Activated CD4-positive, CD25-positive, alpha-beta regulatory T cell treated with anti-CD3 and anti-CD28 coated beads, Interleukin-2, amount 50 U/mL, for 72 hours (primary cell): ENCODE measurements around the gene TLNRD1.

Source experiments
- DNase-seq: peaks from one replicate; pipeline ENCODE4 v3.0.0; 2021

The TLNRD1 gene

GRCh38 chr15:81029414-81030300, 28.9 kb downstream of the TLNRD1 start:
- DNase-seq = no peak

DNA sequence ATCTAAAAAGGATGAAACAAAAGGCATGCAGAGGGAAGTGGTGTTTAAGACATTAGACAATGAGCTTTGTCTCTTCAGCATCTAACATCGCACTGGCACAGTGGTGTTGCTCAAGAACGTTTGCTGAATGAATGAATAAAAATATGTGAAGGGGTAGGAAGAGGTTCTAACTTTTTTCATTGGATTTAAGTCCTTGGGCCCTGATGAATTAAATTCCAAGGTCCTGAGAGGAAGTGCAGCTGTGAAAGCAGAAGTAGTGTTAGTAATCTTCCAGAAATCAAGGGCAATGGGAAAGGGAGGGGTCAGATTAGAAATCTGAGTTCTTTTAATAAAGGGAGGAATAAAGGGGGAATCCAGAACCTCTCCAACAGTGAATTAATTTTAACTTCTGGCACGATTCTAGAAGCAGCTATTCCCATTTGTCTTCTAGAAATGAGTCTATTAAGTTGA, 29.6 kb downstream of the TLNRD1 start:
- DNase-seq = no peak

- DNase-seq = no peak
Measured at GRCh38 chr15:81031203-81031602, 30.5 kb downstream of the TLNRD1 start.

GRCh38 chr15:81032355-81032754, 31.6 kb downstream of the TLNRD1 start:
- no peak for DNase-seq

- no peak for DNase-seq
Measured at GRCh38 chr15:81032818-81033217, 32.1 kb downstream of the TLNRD1 start.

GRCh38 chr15:81033508-81033907, 32.8 kb downstream of the TLNRD1 start:
- DNase-seq = no peak

GRCh38 chr15:81037952-81038743, 37.4 kb downstream of the TLNRD1 start:
- DNase-seq = no peak

DNA sequence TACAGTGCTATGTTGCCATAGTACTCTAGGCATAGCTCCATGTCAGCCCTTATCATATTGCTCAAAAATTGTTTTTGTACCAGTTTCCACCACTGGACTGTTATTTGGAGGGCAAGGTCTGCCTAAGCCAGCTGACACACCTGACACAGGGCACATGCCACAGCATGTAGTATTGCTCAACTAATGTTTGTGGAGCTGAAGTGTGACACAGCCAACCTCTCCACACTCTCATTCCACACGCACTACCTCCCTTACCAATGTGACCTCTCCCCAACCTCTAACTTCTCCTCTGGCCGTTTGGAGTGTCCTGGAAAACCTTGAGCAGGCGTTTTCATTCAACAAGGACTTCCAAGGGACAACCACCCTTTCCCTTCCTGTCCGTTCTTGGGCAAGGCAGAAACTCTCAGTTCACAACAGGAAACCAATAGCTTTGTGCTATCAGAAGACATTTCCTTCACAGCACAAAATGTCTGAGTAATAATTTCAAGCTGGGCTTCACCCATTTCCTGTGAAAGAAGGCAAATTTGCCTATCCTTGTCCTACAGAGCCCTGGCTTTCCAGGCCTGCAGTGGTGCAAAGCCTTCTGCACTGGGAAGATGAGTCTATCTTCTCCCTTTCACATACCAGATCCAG, 38.4 kb downstream of the TLNRD1 start:
- DNase-seq = no peak

DNA sequence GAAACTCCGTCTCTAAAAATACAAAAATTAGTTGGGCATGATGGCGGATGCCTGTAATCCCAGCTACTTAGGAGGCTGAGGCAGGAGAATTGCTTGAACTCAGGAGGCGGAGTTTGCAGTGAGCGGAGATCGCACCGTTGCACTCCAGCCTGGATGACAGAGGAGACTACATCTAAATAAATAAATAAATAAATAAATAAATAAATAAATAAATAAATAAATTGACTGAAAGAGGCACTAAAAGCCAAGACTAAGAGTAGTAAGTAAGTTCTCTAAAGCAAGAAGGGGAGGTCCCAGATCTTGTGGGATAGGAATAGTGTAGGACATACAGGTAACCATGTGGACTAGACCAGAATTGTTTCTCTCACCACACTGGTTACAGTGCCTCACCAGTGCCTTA, 40.0 kb downstream of the TLNRD1 start:
- no peak for DNase-seq

DNA sequence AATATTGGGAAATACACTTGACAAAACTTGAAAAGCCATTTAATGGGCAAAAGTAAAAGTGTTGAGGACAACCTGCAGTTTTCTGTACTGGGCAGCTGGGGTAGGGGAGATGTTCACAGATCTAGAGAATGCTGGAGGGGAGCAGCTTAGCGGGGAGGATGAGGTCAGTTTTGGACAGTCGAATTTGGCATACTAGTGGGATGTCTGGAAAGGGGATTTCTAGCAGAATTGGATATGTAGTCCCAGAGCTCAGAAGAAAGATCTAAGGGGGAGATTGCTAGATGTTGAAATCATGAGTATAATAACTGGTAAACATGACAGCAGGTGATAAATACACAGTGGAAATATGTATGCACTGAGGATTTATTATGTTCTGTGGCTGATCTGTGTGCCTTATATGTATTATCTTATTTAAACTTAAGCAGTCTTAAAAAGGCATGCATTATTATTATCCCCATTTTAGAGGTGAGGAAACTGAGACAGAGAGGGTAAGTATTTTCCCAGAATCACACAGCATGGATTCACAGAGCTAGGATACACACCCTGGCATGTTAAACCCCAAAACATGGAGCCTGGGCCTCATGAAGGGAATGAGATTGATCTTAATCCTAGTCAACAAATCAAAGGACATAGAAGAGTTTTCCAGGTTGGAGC, 42.7 kb downstream of the TLNRD1 start:
- no peak for DNase-seq

DNA sequence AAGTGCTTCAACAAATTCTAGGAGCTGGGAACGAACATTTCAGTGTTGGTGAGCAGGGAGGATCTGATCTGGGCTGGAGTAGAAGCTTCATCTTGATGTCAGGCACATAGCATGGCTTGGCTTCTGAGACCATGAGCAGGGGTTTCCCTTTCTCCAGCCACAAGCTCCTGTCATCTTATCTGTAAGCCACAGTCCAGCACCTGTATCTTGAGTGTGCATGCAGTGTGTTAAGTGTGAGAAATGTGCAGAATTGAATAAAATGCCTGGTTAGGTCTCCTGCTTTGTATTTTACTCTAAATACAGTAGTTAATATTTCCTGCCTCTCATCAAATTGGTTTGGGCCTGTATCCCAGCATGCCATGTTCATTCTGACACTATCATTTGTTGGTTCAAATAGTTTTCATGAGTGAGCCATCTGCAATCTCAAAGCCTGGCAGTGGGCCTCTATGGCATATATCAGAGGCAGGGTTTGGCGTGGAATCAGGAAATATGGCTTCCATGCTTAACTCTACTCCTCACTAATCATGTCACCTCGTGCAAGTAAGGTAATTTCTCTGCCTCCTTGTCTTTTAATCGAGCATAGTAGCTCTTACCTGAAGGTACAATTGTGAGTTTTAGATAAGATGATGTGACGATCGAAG, 43.3 kb downstream of the TLNRD1 start:
- DNase-seq = no peak

- DNase-seq = no peak
Measured at GRCh38 chr15:81046290-81046689, 45.6 kb downstream of the TLNRD1 start.

- no peak for DNase-seq
Measured at GRCh38 chr15:81047928-81048327, 47.2 kb downstream of the TLNRD1 start.

DNA sequence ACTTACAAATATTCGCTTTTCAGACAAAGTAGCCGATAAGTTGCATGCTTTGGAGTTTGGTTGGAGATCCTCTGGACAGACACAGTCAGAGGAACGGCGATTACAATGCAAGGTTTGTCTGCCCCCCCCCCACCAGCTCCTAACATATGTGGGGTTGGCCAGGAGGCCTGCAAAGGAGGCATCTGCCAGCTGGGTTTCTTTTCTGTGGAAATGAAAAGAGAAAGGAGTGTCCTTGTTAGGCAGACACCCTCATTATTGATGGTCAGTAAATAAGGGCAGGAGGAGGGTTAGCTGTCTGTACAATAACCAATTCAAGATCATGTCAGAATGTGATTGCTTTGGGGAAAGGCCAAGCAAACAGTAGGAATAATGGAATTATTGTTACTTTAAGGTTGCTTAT, 49.1 kb downstream of the TLNRD1 start:
- DNase-seq = no peak

DNA sequence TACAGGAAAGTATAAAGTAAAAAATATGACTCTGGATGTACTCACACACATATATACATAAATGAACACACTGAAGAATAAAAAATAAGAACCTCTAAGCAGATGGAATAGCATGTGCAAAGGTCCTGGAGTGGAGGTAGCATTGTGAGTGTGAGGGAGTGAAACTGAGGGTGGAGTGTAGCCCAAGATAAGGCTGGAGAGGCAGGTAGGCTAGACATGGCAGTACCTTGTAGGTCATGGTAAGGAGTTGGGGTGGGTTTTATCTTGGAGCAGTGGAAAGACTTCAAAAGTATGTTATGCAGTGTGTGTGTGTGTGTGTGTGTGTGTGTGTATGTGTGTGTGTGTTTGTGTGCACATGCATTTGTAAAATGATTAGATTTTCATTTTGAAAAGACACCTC, 49.5 kb downstream of the TLNRD1 start:
- no peak for DNase-seq

DNA sequence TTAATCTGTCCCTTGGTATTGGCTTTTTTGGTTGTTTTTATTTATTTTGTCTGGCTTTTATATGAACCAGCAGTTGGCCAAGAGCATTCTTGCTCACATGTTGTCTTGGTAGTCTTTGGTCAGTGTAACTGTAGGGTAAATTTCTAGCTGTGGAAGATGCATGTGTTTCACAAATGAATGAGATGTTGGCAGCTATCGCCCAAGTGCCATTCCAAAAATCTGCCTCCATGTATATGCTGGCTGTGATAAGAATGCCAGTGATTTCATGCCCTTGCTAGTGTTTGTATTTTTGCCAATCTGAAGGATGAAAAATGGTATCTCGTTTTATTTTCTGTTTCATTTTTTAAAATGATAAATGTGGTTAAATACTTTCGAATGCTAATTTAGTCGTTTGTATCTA, 50.1 kb downstream of the TLNRD1 start:
- no peak for DNase-seq

DNA sequence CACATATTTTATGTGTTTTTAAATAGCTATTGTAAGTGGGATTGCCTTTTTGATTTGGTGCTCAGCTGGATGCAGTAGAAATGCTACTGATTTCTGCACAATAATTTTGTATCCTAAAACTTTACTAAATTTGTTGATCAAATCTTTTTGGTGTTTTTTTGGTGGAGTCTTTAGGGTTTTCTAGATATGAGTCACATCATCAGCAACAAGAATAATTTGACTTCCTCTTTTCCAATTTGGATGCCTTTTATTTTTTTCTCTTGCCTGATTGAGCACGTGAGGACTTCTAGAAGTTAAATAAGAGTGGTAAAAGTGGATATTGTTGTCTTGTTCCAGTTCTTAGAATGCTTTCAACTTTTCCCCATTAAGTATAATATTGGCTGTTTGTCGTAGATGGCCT, 51.3 kb downstream of the TLNRD1 start:
- no peak for DNase-seq

- no peak for DNase-seq
Measured at GRCh38 chr15:81053621-81054020, 52.9 kb downstream of the TLNRD1 start.

GRCh38 chr15:81054236-81054635, 53.5 kb downstream of the TLNRD1 start:
- DNase-seq = no peak
